SU-DHL-6 (cell line): ENCODE results near the gene EIF4A2.

Source experiments
- H2AFZ ChIP-seq: fragments of 200-600 bp; sonication (generic); 2 replicates; pipeline ENCODE4 v1.6.1; 2014; ENCODE audit warnings: low read depth, mild to moderate bottlenecking, moderate library complexity, mixed read lengths, antibody characterized with exemption, low read length; ENCODE audit not compliant: severe bottlenecking
- H3F3A ChIP-seq: fragments of 200-600 bp; shearing (Covaris generic); 2 replicates; pipeline ENCODE4 v1.6.0; 2016; ENCODE audit warnings: antibody characterized with exemption, mild to moderate bottlenecking; ENCODE audit not compliant: insufficient read depth
- H3K27ac ChIP-seq: fragments of 200-600 bp; sonication (generic); 2 replicates; pipeline ENCODE4 v1.5.1; 2016; ENCODE audit warnings: low read depth, mild to moderate bottlenecking, low read length, moderate library complexity, mixed read lengths
- H3K27me3 ChIP-seq: fragments of 200-600 bp; sonication (generic), shearing (Covaris generic); 2 replicates; pipeline ENCODE4 v1.6.0; 2014; ENCODE audit warnings: mild to moderate bottlenecking, low read length
- H3K36me3 ChIP-seq: fragments of 200-600 bp; sonication (generic); 2 replicates; pipeline ENCODE4 v1.6.1; 2014; ENCODE audit warnings: mild to moderate bottlenecking, low read length, mixed read lengths
- H3K4me2 ChIP-seq: fragments of 300-600, 200-600 bp; shearing (Covaris generic), sonication (generic); 2 replicates; pipeline ENCODE4 v1.6.0; 2014; ENCODE audit warnings: low read length, low read depth, mild to moderate bottlenecking; ENCODE audit not compliant: poor library complexity, severe bottlenecking
- H3K4me3 ChIP-seq: fragments of 200-600 bp; sonication (generic); 2 replicates; pipeline ENCODE4 v1.5.1; 2014; ENCODE audit warnings: antibody characterized with exemption, low read length, mild to moderate bottlenecking, mixed read lengths; ENCODE audit not compliant: insufficient read depth, poor library complexity, severe bottlenecking
- H3K79me2 ChIP-seq: fragments of 200-600 bp; sonication (generic); 2 replicates; pipeline ENCODE4 v1.6.1; 2014; ENCODE audit warnings: mild to moderate bottlenecking, low read length, moderate library complexity; ENCODE audit not compliant: insufficient read depth
- H3K9ac ChIP-seq: fragments of 200-600 bp; sonication (generic); 2 replicates; pipeline ENCODE4 v1.7.0; 2014; ENCODE audit warnings: mild to moderate bottlenecking, low read length
- H3K9me2 ChIP-seq: fragments of 200-600 bp; sonication (generic); replicated peaks from 2 replicates; pipeline ENCODE4 v1.6.1; 2014; ENCODE audit warnings: low read length; ENCODE audit not compliant: insufficient read depth
- H3K9me3 ChIP-seq: fragments of 200-600 bp; sonication (generic); 2 replicates; pipeline ENCODE4 v1.6.1; 2014; ENCODE audit warnings: low read length, mixed read lengths; ENCODE audit not compliant: insufficient read depth
- H4K20me1 ChIP-seq: fragments of 200-600 bp; sonication (generic); 2 replicates; pipeline ENCODE4 v1.6.1; 2014; ENCODE audit warnings: low read depth, mild to moderate bottlenecking, antibody characterized with exemption, low read length, moderate library complexity, mixed read lengths
- CTCF ChIP-seq: fragments of 200-600 bp; sonication (generic); IDR thresholded peaks from one replicate; pipeline ENCODE4 v1.5.1; 2017; ENCODE audit warnings: antibody characterized with exemption, mild to moderate bottlenecking, low read length, moderate library complexity; ENCODE audit not compliant: insufficient read depth, poor library complexity, severe bottlenecking
- EZH2phosphoT487 ChIP-seq: fragments of 200-600 bp; sonication (generic), shearing (Covaris generic); conservative IDR thresholded peaks from 2 replicates; pipeline ENCODE4 v1.6.1; 2018; ENCODE audit warnings: mild to moderate bottlenecking, antibody characterized with exemption, low read length, moderate library complexity, mixed read lengths

EIF4A2 gene

GRCh38 chr3:186790261-186790981, 7.0 kb downstream of the EIF4A2 start:
- Histone ChIP-seq H3K4me3 (no peak overlapping the region), H3F3A (peaks cover 95% of the 10 kb centered on the region), H3K4me2 (no peak overlapping the region), H3K9me2 (no peaks in the 10 kb centered on the region), H2AFZ (no peak overlapping the region), H3K9ac (no peak overlapping the region), H3K79me2 (peaks cover 20% of the 10 kb centered on the region), H4K20me1 (peaks cover 30% of the 10 kb centered on the region), H3K27me3 (no peaks in the 10 kb centered on the region), H3K9me3 (no peaks in the 10 kb centered on the region), H3K36me3 (peaks cover 79% of the 10 kb centered on the region), H3K27ac (no peak overlapping the region)
- TF ChIP-seq CTCF, result no peak
- no peak for TF ChIP-seq EZH2phosphoT487

GRCh38 chr3:186798239-186798874, 15.0 kb downstream of the EIF4A2 start:
- Histone ChIP-seq H3K27me3 (no peaks in the 10 kb centered on the region), H3F3A (peaks cover 26% of the 10 kb centered on the region), H3K9me3 (no peaks in the 10 kb centered on the region), H3K9me2 (no peaks in the 10 kb centered on the region), H3K9ac (no peak overlapping the region), H2AFZ (no peak overlapping the region), H3K79me2 (peaks cover 14% of the 10 kb centered on the region), H3K4me3 (no peak overlapping the region), H4K20me1 (0 out of 2 replicates have a peak, but pooled peaks cover 5% of the 10 kb centered on the region), H3K36me3 (peaks cover 72% of the 10 kb centered on the region), H3K27ac (no peak overlapping the region), H3K4me2 (no peak overlapping the region)
- no peak for TF ChIP-seq EZH2phosphoT487
- TF ChIP-seq CTCF, result no peak

- Histone ChIP-seq H2AFZ (no peak overlapping the region), H3K9me3 (no peaks in the 10 kb centered on the region), H3K9ac (no peak overlapping the region), H3K79me2 (peaks cover 26% of the 10 kb centered on the region), H3K4me2 (no peak overlapping the region), H3K27ac (no peak overlapping the region), H4K20me1 (0 out of 2 replicates have a peak, but pooled peaks cover 5% of the 10 kb centered on the region), H3K27me3 (no peaks in the 10 kb centered on the region), H3K4me3 (no peak overlapping the region), H3K36me3 (peaks cover 61% of the 10 kb centered on the region), H3F3A (peaks cover 10% of the 10 kb centered on the region; the same call in 1 of the 2 replicates), H3K9me2 (no peaks in the 10 kb centered on the region)
- TF ChIP-seq CTCF (no peak), EZH2phosphoT487 (no peak)
Measured at GRCh38 chr3:186800285-186800684, 16.9 kb downstream of the EIF4A2 start.
